ENCODE measurements around the gene SMYD3. TPM values are rescaled to one million over a fixed set of nuclear protein-coding genes. Genes with fewer than 3 reads are reported as not detected.
A peak's percentile ranks its signal among the peaks of the same experiment; 100 is the strongest.
"Not testable (repeated sequence)": the region's sequence is repeated elsewhere in the genome, so short reads cannot be mapped to it uniquely, and the experiment has no call there.

The SMYD3 gene
- total and polyA plus RNA-seq, 4 donors = 10.5 to 40.1 (median 32.5) TPM

- TF ChIP-seq CTCF (IDR thresholded peaks at IDR 0.05; ENCODE audit: control extremely low read depth, extremely low read depth) = no peak
- no peak overlapping the region for H3K4me3 ChIP-seq
- no peak for ATAC-seq (ENCODE audit: insufficient read depth, low FRiP score)
- no peaks in the 10 kb centered on the region for H3K36me3 ChIP-seq (ENCODE audit: control insufficient read depth in 4 of 4, insufficient read depth in 4 of 4, low read length in 4 of 4)
- no peak overlapping the region for H3K27ac ChIP-seq (ENCODE audit: low read depth in 1 of 2, low read length in 1 of 2)
- H3K4me1 ChIP-seq (ENCODE audit: control insufficient read depth in 5 of 5, insufficient read depth in 5 of 5, low read length in 5 of 5) = peaks cover 0 to 16% (median 0%) of the 10 kb centered on the region in 5 donors
- DNase-seq = no peak
- no peaks in the 10 kb centered on the region for H3K27me3 ChIP-seq (ENCODE audit: control insufficient read depth in 3 of 3, insufficient read depth in 3 of 3, low read length in 2 of 3)
- no peaks in the 10 kb centered on the region for H3K9me3 ChIP-seq (ENCODE audit: control insufficient read depth in 4 of 4, insufficient read depth in 3 of 4, low read length in 3 of 4)
- H3K9ac ChIP-seq (ENCODE audit: insufficient read depth in 1 of 2, low read length in 2 of 2) = no peak overlapping the region
- 86 to 94% methylated on average over 4 of the region's 4 CpGs for WGBS, 2 donors
Measured at GRCh38 chr1:245776139-245776538, 730.9 kb downstream of the SMYD3 start.

GRCh38 chr1:245774931-245775330 is 732.1 kb downstream of the SMYD3 start:
- ATAC-seq (ENCODE audit: insufficient read depth, low FRiP score); H3K27ac ChIP-seq (ENCODE audit: low read depth in 1 of 2, low read length in 1 of 2); DNase-seq; H3K4me3 ChIP-seq; H3K36me3 ChIP-seq (ENCODE audit: control insufficient read depth in 4 of 4, insufficient read depth in 4 of 4, low read length in 4 of 4); H3K9me3 ChIP-seq (ENCODE audit: control insufficient read depth in 4 of 4, insufficient read depth in 3 of 4, low read length in 3 of 4); H3K27me3 ChIP-seq (ENCODE audit: control insufficient read depth in 3 of 3, insufficient read depth in 3 of 3, low read length in 2 of 3); H3K9ac ChIP-seq (ENCODE audit: insufficient read depth in 1 of 2, low read length in 2 of 2): not testable (repeated sequence)
- 89% methylated on average over 16 to 20 of the region's 25 CpGs for WGBS, 2 donors
- peaks cover 0 to 16% (median 0%) of the 10 kb centered on the region in 5 donors for H3K4me1 ChIP-seq (ENCODE audit: control insufficient read depth in 5 of 5, insufficient read depth in 5 of 5, low read length in 5 of 5)

GRCh38 chr1:245774196-245774595 is 732.9 kb downstream of the SMYD3 start:
- no peak overlapping the region for H3K4me3 ChIP-seq
- H3K27ac ChIP-seq (ENCODE audit: low read depth in 1 of 2, low read length in 1 of 2) = no peak overlapping the region
- WGBS, 2 donors = 89 to 94% methylated on average over 2 of the region's 2 CpGs
- H3K9ac ChIP-seq (ENCODE audit: insufficient read depth in 1 of 2, low read length in 2 of 2) = no peak overlapping the region
- peak in 1 of 3 donors; percentile 29 for DNase-seq
- TF ChIP-seq CTCF (IDR thresholded peaks at IDR 0.05; ENCODE audit: control extremely low read depth, extremely low read depth) = no peak
- H3K27me3 ChIP-seq (ENCODE audit: control insufficient read depth in 3 of 3, insufficient read depth in 3 of 3, low read length in 2 of 3) = no peaks in the 10 kb centered on the region
- ATAC-seq (ENCODE audit: insufficient read depth, low FRiP score) = no peak
- H3K4me1 ChIP-seq (ENCODE audit: control insufficient read depth in 5 of 5, insufficient read depth in 5 of 5, low read length in 5 of 5) = peaks cover 0 to 16% (median 0%) of the 10 kb centered on the region in 5 donors
- H3K36me3 ChIP-seq (ENCODE audit: control insufficient read depth in 4 of 4, insufficient read depth in 4 of 4, low read length in 4 of 4) = no peaks in the 10 kb centered on the region
- no peaks in the 10 kb centered on the region for H3K9me3 ChIP-seq (ENCODE audit: control insufficient read depth in 4 of 4, insufficient read depth in 3 of 4, low read length in 3 of 4)

GRCh38 chr1:245773344-245773743 is 733.7 kb downstream of the SMYD3 start:
- DNase-seq (no peak), ATAC-seq (ENCODE audit: insufficient read depth, low FRiP score) (no peak)
- no peak overlapping the region for H3K27ac ChIP-seq (ENCODE audit: low read depth in 1 of 2, low read length in 1 of 2)
- H3K27me3 ChIP-seq (ENCODE audit: control insufficient read depth in 3 of 3, insufficient read depth in 3 of 3, low read length in 2 of 3) = no peaks in the 10 kb centered on the region
- 94 to 100% methylated on average over 3 of the region's 3 CpGs for WGBS, 2 donors
- H3K4me1 ChIP-seq (ENCODE audit: control insufficient read depth in 5 of 5, insufficient read depth in 5 of 5, low read length in 5 of 5) = peaks cover 0 to 16% (median 0%) of the 10 kb centered on the region in 5 donors
- no peak overlapping the region for H3K4me3 ChIP-seq
- no peaks in the 10 kb centered on the region for H3K36me3 ChIP-seq (ENCODE audit: control insufficient read depth in 4 of 4, insufficient read depth in 4 of 4, low read length in 4 of 4)
- no peak overlapping the region for H3K9ac ChIP-seq (ENCODE audit: insufficient read depth in 1 of 2, low read length in 2 of 2)
- no peaks in the 10 kb centered on the region for H3K9me3 ChIP-seq (ENCODE audit: control insufficient read depth in 4 of 4, insufficient read depth in 3 of 4, low read length in 3 of 4)
- TF ChIP-seq CTCF (IDR thresholded peaks at IDR 0.05; ENCODE audit: control extremely low read depth, extremely low read depth) = no peak
